B cell (primary cell): ENCODE measurements around the gene DNAJC10. TPM values are rescaled to one million over a fixed set of nuclear protein-coding genes. Genes with fewer than 3 reads are reported as not detected.

Source experiments
- ATAC-seq: fragments of 200-7000 bp; cut with Tn5 transposase; one replicate; pipeline ENCODE4 v1.10.0; 2021; ENCODE audit warnings: low read depth, mild to moderate bottlenecking, moderate number of reproducible peaks, moderate library complexity
- CTCF ChIA-PET: fragments of 350-600 bp; sonication (Branson Sonifier 250); formaldehyde crosslinking; loops from one replicate; lab custom pipeline; 2021; ENCODE audit warnings: antibody characterized with exemption, inconsistent platforms; lab: Charles Lee
- POLR2A ChIA-PET: fragments of 350-600 bp; sonication (Branson Sonifier 250); formaldehyde crosslinking; loops from one replicate; lab custom pipeline; 2021; ENCODE audit warnings: antibody characterized with exemption; lab: Charles Lee
- DNase-seq: peaks from one replicate; pipeline ENCODE4 v3.0.0; 2013
- H2AFZ ChIP-seq: 2 replicates; pipeline ENCODE4 v1.6.1; 2012; ENCODE audit warnings: mild to moderate bottlenecking, low read depth, low read length; ENCODE audit not compliant: insufficient read depth, poor library complexity, severe bottlenecking
- H3K27ac ChIP-seq, 2 donors: 1 replicate in 1 of 2; 2 replicates in 1 of 2; pipeline ENCODE4 v1.5.1; 2012 to 2013; ENCODE audit warnings: low read length in 2 of 2, mild to moderate bottlenecking in 2 of 2, moderate library complexity in 1 of 2
- H3K27me3 ChIP-seq, 4 experiments: fragments of 200-600 bp in 1 of 4; sonication (generic) in 1 of 4; replicated peaks in 1 of 4; 1 replicate in 2 of 4; 2 replicates in 2 of 4; pipeline versions ENCODE4 v1.6.1 to v1.7.0; 2013 to 2016; ENCODE audit warnings: low read length in 3 of 4, mild to moderate bottlenecking in 2 of 4, mixed read lengths in 1 of 4, moderate library complexity in 1 of 4; ENCODE audit not compliant: insufficient read depth in 4 of 4, control insufficient read depth in 3 of 4; ENCODE audit errors: control extremely low read depth in 1 of 4
- H3K36me3 ChIP-seq, 2 experiments: replicated peaks in 1 of 2; 1 replicate in 1 of 2; 2 replicates in 1 of 2; pipeline versions ENCODE4 v1.6.1 to v1.7.1; 2013; ENCODE audit warnings: low read length in 1 of 2; ENCODE audit not compliant: insufficient read depth in 2 of 2, control insufficient read depth in 1 of 2; ENCODE audit errors: control extremely low read depth in 1 of 2, extremely low read depth in 1 of 2
- H3K4me1 ChIP-seq, 2 donors: fragments of 200-600 bp in 1 of 2; sonication (generic) in 1 of 2; 1 replicate in 1 of 2; 2 replicates in 1 of 2; pipeline versions ENCODE4 v1.5.1 to v1.6.1; 2013 to 2017; ENCODE audit warnings: low read length in 2 of 2; ENCODE audit not compliant: control insufficient read depth in 2 of 2, insufficient read depth in 2 of 2
- H3K4me2 ChIP-seq: replicated peaks from 2 replicates; pipeline ENCODE3; 2012; ENCODE audit warnings: mild to moderate bottlenecking, low read depth, low read length; ENCODE audit not compliant: poor library complexity, severe bottlenecking
- H3K4me3 ChIP-seq, 5 experiments: fragments of 200-600 bp in 1 of 5; sonication (generic) in 1 of 5; 1 replicate in 3 of 5; 2 replicates in 2 of 5; pipeline versions ENCODE4 v1.5.1 to v1.7.0; 2011 to 2016; ENCODE audit warnings: low read length in 4 of 5, mild to moderate bottlenecking in 4 of 5, low read depth in 2 of 5, control low read depth in 1 of 5, moderate library complexity in 1 of 5; ENCODE audit not compliant: insufficient read depth in 1 of 5; ENCODE audit errors: control extremely low read depth in 1 of 5, extremely low read depth in 1 of 5
- H3K79me2 ChIP-seq: fragments of 200-600 bp; sonication (generic); one replicate; pipeline ENCODE4 v1.6.0; 2016; ENCODE audit warnings: low read length; ENCODE audit not compliant: control insufficient read depth, insufficient read depth
- H3K9ac ChIP-seq: fragments of 200-600 bp; sonication (generic); 2 replicates; pipeline ENCODE4 v1.6.1; 2017; ENCODE audit warnings: mild to moderate bottlenecking, low read length, moderate library complexity
- H3K9me3 ChIP-seq, 3 donors: one replicate each; pipeline versions ENCODE4 v1.6.1 to v1.7.1; 2013; ENCODE audit warnings: low read length in 2 of 3; ENCODE audit not compliant: control insufficient read depth in 2 of 3, insufficient read depth in 1 of 3; ENCODE audit errors: control extremely low read depth in 1 of 3
- H4K20me1 ChIP-seq: 2 replicates; pipeline ENCODE4 v1.6.0; 2012; ENCODE audit warnings: mild to moderate bottlenecking, low read length; ENCODE audit not compliant: insufficient read depth, control insufficient read depth, poor library complexity, severe bottlenecking
- H3K27ac Mint-ChIP-seq: one replicate; pipeline ENCODE4 v1.8.0; 2021; ENCODE audit warnings: mixed read lengths
- H3K27me3 Mint-ChIP-seq: one replicate; pipeline ENCODE4 v1.8.0; 2021; ENCODE audit warnings: mixed read lengths
- H3K4me1 Mint-ChIP-seq: one replicate; pipeline ENCODE4 v1.8.0; 2021; ENCODE audit warnings: mixed read lengths
- H3K4me3 Mint-ChIP-seq: one replicate; pipeline ENCODE4 v1.8.0; 2021; ENCODE audit warnings: mixed read lengths
- H3K9me3 Mint-ChIP-seq: one replicate; pipeline ENCODE4 v1.8.0; 2022; ENCODE audit warnings: mixed read lengths; ENCODE audit not compliant: insufficient read depth
- CTCF ChIP-seq: fragments of 200-600 bp; IDR thresholded peaks from one replicate; pipeline ENCODE4 v1.8.0; 2022; ENCODE audit warnings: antibody characterized with exemption, mild to moderate bottlenecking
- EZH2 ChIP-seq: IDR thresholded peaks from 2 replicates; pipeline ENCODE4 v1.6.1; 2012; ENCODE audit warnings: borderline replicate concordance, low read depth, mild to moderate bottlenecking, moderate library complexity, low read length; ENCODE audit not compliant: insufficient read depth, poor library complexity, severe bottlenecking
- WGBS: methylation state at CpG from one replicate; pipeline ENCODE4 v1.1.5; 2013; ENCODE audit warnings: missing lambda C conversion rate; ENCODE audit not compliant: insufficient coverage; 5-methylcytosine and 5-hydroxymethylcytosine counted together
- intact Hi-C: fragments of 100-400 bp; cut with micrococcal nuclease; formaldehyde crosslinking; loops from one replicate; pipeline ENCODE4 v1.10.0; 2022
- polyA plus RNA-seq: library from polyadenylated mRNA; depleted of rRNA; stranded (reverse); fragments of >200 nt; gene quantifications from 2 replicates; pipeline ENCODE4 v1.2.3, GENCODE V29; 2012
- total RNA-seq, 2 donors: library from RNA; stranded (reverse); fragments of 120-200 nt in 1 of 2; gene quantifications; 1 replicate in 1 of 2; 2 replicates in 1 of 2; pipeline versions ENCODE4 v1.2.3 to v1.2.4, GENCODE V29; 2013 to 2022

DNAJC10 gene
- total and polyA plus RNA-seq, 2 donors (not counting 1 experiment from before 2014, with no cell fraction given) = 41.3 to 115 TPM

- H3K9ac ChIP-seq = no peak overlapping the region
- H3K4me2 ChIP-seq = no peak overlapping the region
- H3K27me3 ChIP-seq = peaks cover 0 to 4% (median 2%) of the 10 kb centered on the region in 4 experiments
- H3K4me3 Mint-ChIP-seq = no peak overlapping the region
- ATAC-seq = no peak
- POLR2A ChIA-PET = no interaction called here
- intact Hi-C loops = no loop called here
- H3K9me3 ChIP-seq = no peaks in the 10 kb centered on the region
- H3K4me1 ChIP-seq = no peaks in the 10 kb centered on the region
- H3K9me3 Mint-ChIP-seq = no peaks in the 10 kb centered on the region
- CTCF ChIA-PET = no interaction called here
- no peaks in the 10 kb centered on the region for H4K20me1 ChIP-seq
- H3K4me3 ChIP-seq = no peak overlapping the region
- H2AFZ ChIP-seq = no peak overlapping the region
- TF ChIP-seq CTCF = no peak
- no peak for TF ChIP-seq EZH2
- no peak for DNase-seq
- no peak overlapping the region for H3K27ac Mint-ChIP-seq
- no CpG with 5 or more reads among the region's 2 CpGs for WGBS
- H3K27me3 Mint-ChIP-seq = peaks cover 26% of the 10 kb centered on the region
- H3K36me3 ChIP-seq = no peaks in the 10 kb centered on the region
- H3K27ac ChIP-seq = no peak overlapping the region
- H3K79me2 ChIP-seq = no peaks in the 10 kb centered on the region
- no peaks in the 10 kb centered on the region for H3K4me1 Mint-ChIP-seq
Measured at GRCh38 chr2:182821182-182821581, 105.1 kb downstream of the DNAJC10 start.

GRCh38 chr2:182822733-182823132 lies 106.7 kb downstream of the DNAJC10 start:
- no peaks in the 10 kb centered on the region for H4K20me1 ChIP-seq
- CTCF ChIA-PET = no interaction called here
- peaks cover 0 to 4% (median 2%) of the 10 kb centered on the region in 4 experiments for H3K27me3 ChIP-seq
- no peak overlapping the region for H2AFZ ChIP-seq
- no peak overlapping the region for H3K4me3 ChIP-seq
- DNase-seq (no peak), ATAC-seq (no peak)
- H3K27ac ChIP-seq = no peak overlapping the region
- H3K4me1 ChIP-seq = no peaks in the 10 kb centered on the region
- H3K79me2 ChIP-seq = no peaks in the 10 kb centered on the region
- H3K4me1 Mint-ChIP-seq = no peaks in the 10 kb centered on the region
- no peak overlapping the region for H3K27ac Mint-ChIP-seq
- H3K27me3 Mint-ChIP-seq = peaks cover 28% of the 10 kb centered on the region
- intact Hi-C loops = no loop called here
- TF ChIP-seq EZH2 = no peak
- no peak for TF ChIP-seq CTCF
- POLR2A ChIA-PET = no interaction called here
- no peaks in the 10 kb centered on the region for H3K9me3 ChIP-seq
- no peak overlapping the region for H3K4me3 Mint-ChIP-seq
- no peak overlapping the region for H3K4me2 ChIP-seq
- WGBS = no CpG with 5 or more reads among the region's 2 CpGs
- no peaks in the 10 kb centered on the region for H3K9me3 Mint-ChIP-seq
- no peaks in the 10 kb centered on the region for H3K36me3 ChIP-seq
- no peak overlapping the region for H3K9ac ChIP-seq
